Retinal pigment epithelial cell (primary cell): ENCODE results near the gene KIF23.

Experiments
- DNase-seq: peaks from one replicate; pipeline ENCODE4 v3.0.0-alpha.2; 2010; ENCODE audit warnings: low read depth
- H3K4me3 ChIP-seq: 2 replicates; pipeline ENCODE4 v1.5.1; 2011; ENCODE audit warnings: mild to moderate bottlenecking, low read length, control low read depth, moderate library complexity
- TF ChIP-seq, protein P1 (sequence below): conservative IDR thresholded peaks from 2 replicates; pipeline ENCODE4 v1.5.1; 2011; ENCODE audit warnings: low read depth, low read length, control low read depth, inconsistent platforms

KIF23 gene

DNA sequence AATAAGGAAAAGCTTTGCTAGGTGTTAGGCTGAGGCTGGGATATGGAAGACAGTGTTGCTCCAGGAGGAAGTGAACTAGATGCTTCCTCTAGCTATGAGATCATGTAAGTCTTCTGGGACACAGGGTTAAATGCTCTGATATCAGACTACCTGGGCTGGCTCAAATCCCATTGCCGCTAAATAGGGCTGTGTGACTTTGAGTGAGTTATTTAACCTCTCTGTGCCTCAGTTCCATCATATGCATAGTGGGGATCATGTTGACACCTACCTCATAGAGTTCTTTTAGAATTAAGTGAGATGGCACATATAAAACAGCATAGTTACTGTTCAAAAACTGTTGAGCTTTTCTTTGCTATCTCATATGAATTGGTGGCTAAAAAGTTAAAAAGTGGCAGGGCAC, 51.1 kb downstream of the KIF23 start:
- TF ChIP-seq, protein P1, sequence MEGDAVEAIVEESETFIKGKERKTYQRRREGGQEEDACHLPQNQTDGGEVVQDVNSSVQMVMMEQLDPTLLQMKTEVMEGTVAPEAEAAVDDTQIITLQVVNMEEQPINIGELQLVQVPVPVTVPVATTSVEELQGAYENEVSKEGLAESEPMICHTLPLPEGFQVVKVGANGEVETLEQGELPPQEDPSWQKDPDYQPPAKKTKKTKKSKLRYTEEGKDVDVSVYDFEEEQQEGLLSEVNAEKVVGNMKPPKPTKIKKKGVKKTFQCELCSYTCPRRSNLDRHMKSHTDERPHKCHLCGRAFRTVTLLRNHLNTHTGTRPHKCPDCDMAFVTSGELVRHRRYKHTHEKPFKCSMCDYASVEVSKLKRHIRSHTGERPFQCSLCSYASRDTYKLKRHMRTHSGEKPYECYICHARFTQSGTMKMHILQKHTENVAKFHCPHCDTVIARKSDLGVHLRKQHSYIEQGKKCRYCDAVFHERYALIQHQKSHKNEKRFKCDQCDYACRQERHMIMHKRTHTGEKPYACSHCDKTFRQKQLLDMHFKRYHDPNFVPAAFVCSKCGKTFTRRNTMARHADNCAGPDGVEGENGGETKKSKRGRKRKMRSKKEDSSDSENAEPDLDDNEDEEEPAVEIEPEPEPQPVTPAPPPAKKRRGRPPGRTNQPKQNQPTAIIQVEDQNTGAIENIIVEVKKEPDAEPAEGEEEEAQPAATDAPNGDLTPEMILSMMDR: no peak
- DNase-seq: no peak

DNA sequence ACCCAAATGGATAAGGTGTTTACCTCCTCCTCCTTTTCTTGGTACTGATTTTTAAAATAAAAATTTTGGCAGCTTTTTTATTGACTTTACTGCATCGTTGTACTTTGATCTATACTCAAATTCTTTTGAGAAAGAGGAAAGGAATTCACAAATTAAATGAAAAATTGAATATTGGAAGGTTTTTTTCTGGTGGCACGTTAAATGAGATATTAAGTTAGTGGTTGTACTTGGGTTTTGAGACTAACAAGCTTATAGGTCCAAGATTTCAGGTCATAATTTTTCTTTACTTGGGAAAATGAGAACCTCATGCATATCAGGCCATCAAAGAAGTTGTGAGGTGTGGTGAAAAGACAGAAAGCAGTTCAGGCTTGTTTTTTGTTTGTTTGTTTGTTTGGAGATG, 52.6 kb downstream of the KIF23 start:
- H3K4me3 ChIP-seq: no peak overlapping the region
- TF ChIP-seq, protein P1: no peak
- DNase-seq: no peak

More for the DNA sequence above, 51.1 kb downstream of the KIF23 start:
- H3K4me3 ChIP-seq: no peak overlapping the region

DNA sequence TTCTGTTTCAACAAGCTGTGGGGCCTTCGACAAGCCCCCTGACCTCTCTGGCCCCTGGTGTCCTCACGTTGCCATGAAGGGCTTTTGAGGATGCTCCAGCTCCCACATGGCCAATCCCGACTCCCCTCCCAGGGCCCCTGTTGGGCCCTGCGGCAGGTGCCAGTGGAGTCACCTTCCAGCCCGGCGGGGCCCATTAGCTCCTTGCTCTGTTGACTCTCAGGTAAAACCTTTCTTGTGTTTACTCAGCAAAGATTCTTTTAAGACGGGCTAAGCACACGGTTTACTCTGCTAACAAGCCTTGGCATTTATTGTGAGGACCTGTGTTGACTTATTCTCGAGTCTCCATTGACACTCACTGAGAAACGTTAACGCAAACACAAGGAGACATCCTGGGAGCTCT, 53.5 kb downstream of the KIF23 start:
- H3K4me3 ChIP-seq: no peak overlapping the region
- DNase-seq: no peak
- TF ChIP-seq, protein P1: no peak

DNA sequence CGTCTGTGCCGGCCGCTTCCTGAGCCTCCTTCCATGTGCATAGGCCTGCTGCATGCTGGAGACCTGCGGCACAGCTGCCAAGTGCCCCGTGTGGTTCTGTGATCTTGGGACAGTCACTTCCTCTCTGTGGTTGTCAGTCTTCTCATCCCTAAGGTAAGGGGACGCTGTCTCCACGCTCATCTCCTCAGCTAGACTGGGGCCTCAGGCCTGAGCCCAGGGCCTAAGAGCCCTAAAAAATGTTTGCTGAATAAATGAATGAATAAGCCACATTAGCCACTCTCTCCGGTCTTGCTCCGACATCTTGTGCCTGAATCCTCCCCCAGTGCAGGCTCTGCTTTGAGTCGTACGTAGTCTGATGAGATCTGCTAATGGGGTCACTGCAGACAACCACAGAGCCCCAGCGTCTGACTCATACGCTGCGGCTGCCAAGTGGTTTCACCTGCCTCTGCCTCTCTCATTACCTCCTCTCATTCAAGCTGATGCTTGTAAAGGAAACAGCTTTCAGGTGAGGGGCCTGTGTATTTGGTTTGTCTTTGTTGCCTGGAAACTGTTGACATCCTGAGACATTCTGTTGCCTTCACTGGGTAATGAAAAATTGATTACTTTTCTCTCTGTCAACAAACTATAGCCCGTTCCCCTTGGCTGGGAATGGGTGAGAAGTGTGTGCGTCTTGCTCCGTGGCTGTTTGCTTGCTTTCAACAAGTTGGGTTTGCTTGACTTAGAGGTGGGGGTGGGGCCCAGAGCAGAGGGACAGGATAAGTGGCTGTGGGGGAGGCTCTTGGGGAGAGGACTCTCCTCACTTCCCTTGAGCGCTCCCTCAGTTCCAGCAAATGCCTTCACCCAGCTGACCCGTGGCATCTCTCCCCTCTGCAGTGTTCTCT, 54.3 kb downstream of the KIF23 start:
- peak; percentile 89 for DNase-seq

DNA sequence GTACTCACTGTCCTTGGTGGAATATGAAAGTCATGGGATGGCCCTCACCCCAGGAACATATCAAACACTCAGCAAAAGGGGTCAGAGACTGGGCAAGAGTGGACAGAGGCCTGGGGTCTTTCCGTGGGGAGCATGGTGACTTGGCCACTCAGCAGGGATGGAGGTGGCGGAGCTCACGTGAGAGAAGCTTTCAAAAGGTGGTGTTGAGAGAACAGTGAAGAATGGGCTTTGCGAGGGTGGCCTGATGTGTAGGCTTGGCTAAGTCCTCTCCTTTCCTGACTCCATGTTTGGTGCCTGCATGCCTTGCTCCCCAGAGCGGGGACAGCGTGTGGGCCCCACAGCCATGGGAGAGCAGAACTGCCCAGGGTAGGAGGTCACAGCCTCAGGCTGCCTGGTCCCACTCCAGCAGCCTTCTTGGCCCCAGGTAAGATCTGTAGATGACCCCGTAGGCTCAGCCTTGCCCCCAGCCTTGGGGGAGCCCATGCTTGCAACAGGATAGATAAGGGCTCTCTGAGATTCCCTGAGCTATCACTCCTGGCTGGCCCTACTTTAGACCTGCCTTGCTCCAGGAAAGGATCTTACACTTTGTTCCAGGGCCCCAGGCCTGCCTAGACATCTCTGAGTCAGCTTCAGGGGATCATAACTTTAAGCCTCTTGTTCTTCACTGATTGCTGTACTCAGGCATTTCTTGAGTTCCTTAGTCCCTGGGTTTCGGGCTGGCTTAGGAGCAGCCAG, 55.5 kb downstream of the KIF23 start:
- TF ChIP-seq, protein P1: no peak
- peak; percentile 89 for DNase-seq
- no peak overlapping the region for H3K4me3 ChIP-seq

More for the DNA sequence above, 54.3 kb downstream of the KIF23 start:
- TF ChIP-seq, protein P1: no peak
- H3K4me3 ChIP-seq: no peak overlapping the region

DNA sequence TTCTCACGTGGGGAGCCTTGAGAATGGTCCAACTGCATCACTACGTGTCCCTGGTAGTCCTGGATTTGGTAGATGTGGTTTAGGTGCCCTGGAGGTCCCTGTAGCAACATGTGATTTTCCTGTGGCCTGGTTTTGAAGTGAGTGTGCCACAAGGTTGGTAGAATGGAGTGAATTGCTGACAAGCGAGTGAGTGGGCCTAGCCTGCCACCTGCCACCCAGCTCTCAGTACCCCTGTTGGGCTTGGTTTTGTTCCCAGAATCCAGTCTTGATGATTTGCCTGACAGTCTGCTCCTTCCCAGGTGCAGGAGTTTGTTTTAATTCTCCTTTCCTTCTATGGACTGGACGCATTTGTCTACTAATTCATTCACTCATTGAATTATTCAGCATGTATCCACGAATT, 57.9 kb downstream of the KIF23 start:
- H3K4me3 ChIP-seq: no peak overlapping the region
- TF ChIP-seq, protein P1: no peak
- no peak for DNase-seq
